ENCODE results near the gene GLT1D1.

DNA sequence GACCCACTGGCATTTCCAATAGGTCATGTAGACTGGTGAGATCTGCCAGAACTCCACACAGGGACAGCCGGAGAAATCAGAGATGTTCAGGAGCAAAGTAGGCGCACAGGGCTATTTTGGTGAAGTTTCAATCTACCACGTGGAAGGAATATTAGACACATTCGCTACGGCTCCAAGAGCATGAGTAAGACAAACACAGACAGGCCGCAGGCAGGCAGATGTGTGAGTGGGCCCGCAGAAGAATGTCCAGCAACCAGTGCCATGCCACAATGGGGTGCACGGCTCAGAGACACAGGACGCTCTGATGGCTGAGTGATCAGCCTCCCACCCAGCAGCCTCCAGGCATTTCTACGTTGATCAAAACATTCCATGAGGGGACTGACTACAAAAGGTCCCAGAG is 39.9 kb upstream of the GLT1D1 start:
- no peak for TF ChIP-seq PAX5 (IDR thresholded peaks at IDR 0.05; ENCODE audit: insufficient read depth, low read length, severe bottlenecking)
- TF ChIP-seq SPI1 (IDR thresholded peaks at IDR 0.05; ENCODE audit: low read depth, low read length) = no peak
- TF ChIP-seq POLR2A (IDR thresholded peaks at IDR 0.05; ENCODE audit: low read depth, low read length) = no peak

All from GM12891 (cell line).